Hepatocyte (in vitro differentiated cells): ENCODE measurements around the gene DNAJB11.

ENCODE experiments used
- CTCF ChIP-seq: fragments of 200-600 bp; sonication (generic); IDR thresholded peaks from 2 replicates; pipeline ENCODE4 v1.5.1; 2016; ENCODE audit warnings: antibody characterized with exemption, mild to moderate bottlenecking; ENCODE audit not compliant: poor library complexity
- EZH2 ChIP-seq: fragments of 200-600 bp; sonication (generic); IDR thresholded peaks from 2 replicates; pipeline ENCODE4 v1.6.1; 2016; ENCODE audit warnings: antibody characterized with exemption, mild to moderate bottlenecking, borderline replicate concordance
- EZH2phosphoT487 ChIP-seq: fragments of 200-600 bp; sonication (generic); IDR thresholded peaks from one replicate; pipeline ENCODE4 v1.6.1; 2018; ENCODE audit warnings: antibody characterized with exemption, mild to moderate bottlenecking, low read depth, moderate library complexity; ENCODE audit not compliant: unreplicated experiment, severe bottlenecking

- TF ChIP-seq CTCF (no peak), EZH2 (no peak), EZH2phosphoT487 (no peak)
These were observed 783 bp upstream of the DNAJB11 start for GRCh38 chr3:186569779-186570095.
